ENCODE measurements around the gene PTGFRN. TPM values are rescaled to one million over a fixed set of nuclear protein-coding genes. Genes with fewer than 3 reads are reported as not detected.

Gene PTGFRN
- total and polyA plus RNA-seq, 9 of the 15 experiments (the other 6 are each of a cell fraction or from before 2014, with no cell fraction given) = 17.3 to 33.1 (median 25.7) TPM

- 73% methylated on average over 3 of the region's 3 CpGs for WGBS (ENCODE audit: insufficient coverage, low coverage, missing lambda C conversion rate)
- no peak for TF ChIP-seq RNF219 (CRISPR knock-in tag; IDR thresholded peaks at IDR 0.05)
- no peak for TF ChIP-seq CAMTA2 (CRISPR knock-in tag; conservative IDR thresholded peaks at IDR 0.05)
- TF ChIP-seq ZNF398 (CRISPR knock-in tag; IDR thresholded peaks at IDR 0.05) = no peak
- TF ChIP-seq GABPB1 (CRISPR knock-in tag; IDR thresholded peaks at IDR 0.05) = no peak
- no peak for TF ChIP-seq POLR3G (IDR thresholded peaks at IDR 0.05; ENCODE audit: extremely low read depth, insufficient read length, insufficient replicate concordance)
- TF ChIP-seq SMARCE1 (IDR thresholded peaks at IDR 0.05) = no peak
- no peak for TF ChIP-seq TCF7L2 (IDR thresholded peaks at IDR 0.05; ENCODE audit: low read depth, low read length)
- no peak for TF ChIP-seq ZC3H8 (IDR thresholded peaks at IDR 0.05)
- no peak overlapping the region for H3K9ac ChIP-seq (ENCODE audit: insufficient read depth in 1 of 2, low read depth in 2 of 2, low read length in 2 of 2)
- H3K4me1 ChIP-seq (replicated peaks in 1 of 2; ENCODE audit: control insufficient read depth in 2 of 2, insufficient read depth in 2 of 2, low read length in 2 of 2) = peaks cover 13 to 27% of the 10 kb centered on the region in 2 experiments
- no peaks in the 10 kb centered on the region for H3K9me3 ChIP-seq (replicated peaks; ENCODE audit: control insufficient read depth, insufficient read depth, low read depth, low read length)
- H3K4me2 ChIP-seq (ENCODE audit: insufficient read depth, low read length) = no peak overlapping the region
- no peak overlapping the region for H3K4me3 ChIP-seq
- POLR2A ChIA-PET = no interaction called here
- peaks cover 5 to 9% of the 10 kb centered on the region in 2 experiments; a peak in 3 of 5 replicates for H3K27me3 ChIP-seq (ENCODE audit: control insufficient read depth in 2 of 2, insufficient read depth in 2 of 2, low read length in 2 of 2)
- CTCF ChIA-PET (ENCODE audit: low intra/inter-chr PET ratio) = no interaction called here
- no peak overlapping the region for H2AFZ ChIP-seq (ENCODE audit: low read depth, low read length)
- in situ Hi-C loops (cut with MboI) = no loop called here
- intact Hi-C loops (cut with micrococcal nuclease) = no loop called here
- peaks cover 15% of the 10 kb centered on the region for H3K79me2 ChIP-seq (ENCODE audit: control insufficient read depth, insufficient read depth, low read length)
- H3K36me3 ChIP-seq (ENCODE audit: control insufficient read depth, insufficient read depth, low read length) = no peaks in the 10 kb centered on the region
- no peak overlapping the region for H3K27ac ChIP-seq (ENCODE audit: extremely low read depth, low read depth, low read length)
- FAIRE-seq (no peak), DNase-seq (ENCODE audit: extremely low read depth in 1 of 4, low spot score in 3 of 4) (no peak), ATAC-seq (no peak)
- no TSS peak for BruUV-seq (replicated peaks)
- H4K20me1 ChIP-seq (replicated peaks; ENCODE audit: control insufficient read depth, insufficient read depth, low read length) = no peaks in the 10 kb centered on the region
- H3K9me1 ChIP-seq (ENCODE audit: control insufficient read depth, insufficient read depth, low read length) = no peaks in the 10 kb centered on the region
These were observed 2.9 kb upstream of the PTGFRN start for GRCh38 chr1:116906812-116907211.
